Adrenal gland (tissue), 5 donors: ENCODE data around the gene IFNA5.

ENCODE experiments used
- CTCF ChIP-seq, 6 experiments: fragments of 450-650 bp in 4 of 6; fragments of 200-600 bp in 2 of 6; sonication (generic) in 1 of 6; IDR thresholded peaks; 1 replicate in 5 of 6; 2 replicates in 1 of 6; pipeline versions ENCODE4 v1.5.1 to v1.8.0; 2016 to 2021; ENCODE audit warnings: antibody characterized with exemption in 6 of 6, mild to moderate bottlenecking in 2 of 6, moderate library complexity in 1 of 6
- POLR2A ChIP-seq, 2 donors: fragments of 450-650 bp; IDR thresholded peaks; one replicate each; pipeline ENCODE4 v1.6.1; 2017; ENCODE audit warnings: antibody characterized with exemption in 2 of 2, mild to moderate bottlenecking in 2 of 2, moderate library complexity in 1 of 2
- donor health status: DM: no; HTN: no; CAD: no.

GRCh38 chr9:21331676-21332402 lies 26.7 kb upstream of the IFNA5 start:
- TF ChIP-seq CTCF (IDR thresholded peaks at IDR 0.05) (no peak), POLR2A (IDR thresholded peaks at IDR 0.05) (no peak)
